Right lobe of liver (tissue), 6 donors: ENCODE data around the gene CYP46A1. TPM values are rescaled to one million over a fixed set of nuclear protein-coding genes. Genes with fewer than 3 reads are reported as not detected.

Experiments used
- ATAC-seq, 4 donors: fragments of 200-7000 bp; cut with Tn5 transposase; one replicate each; pipeline ENCODE4 v1.9.1; 2020; ENCODE audit warnings: mild to moderate bottlenecking in 4 of 4, moderate library complexity in 4 of 4
- DNase-seq, 3 donors: peaks; one replicate each; pipeline ENCODE4 v3.0.0-alpha.2; 2020
- H3K27ac ChIP-seq, 3 donors: fragments of 200-600 bp; one replicate each; pipeline ENCODE4 v1.8.0; 2022
- H3K27me3 ChIP-seq, 2 donors: fragments of 200-600 bp; one replicate each; pipeline ENCODE4 v1.8.0; 2022
- H3K36me3 ChIP-seq, 4 donors: fragments of 200-600 bp; sonication (generic) in 1 of 4; one replicate each; pipeline versions ENCODE4 v1.5.1 to v1.8.0; 2017 to 2022; ENCODE audit warnings: control low read depth in 1 of 4
- H3K4me1 ChIP-seq, 4 donors: fragments of 200-600 bp; sonication (generic) in 1 of 4; one replicate each; pipeline versions ENCODE4 v1.5.1 to v1.8.0; 2017 to 2022; ENCODE audit warnings: control low read depth in 1 of 4
- H3K4me3 ChIP-seq, 3 donors: fragments of 200-600 bp; one replicate each; pipeline ENCODE4 v1.8.0; 2022
- H3K9me3 ChIP-seq, 4 donors: fragments of 200-600 bp; sonication (generic) in 1 of 4; one replicate each; pipeline versions ENCODE4 v1.5.1 to v1.8.0; 2017 to 2022; ENCODE audit warnings: control low read depth in 1 of 4
- POLR2A ChIP-seq: fragments of 450-650 bp; IDR thresholded peaks from one replicate; pipeline ENCODE4 v1.6.1; 2017; ENCODE audit warnings: antibody characterized with exemption, mild to moderate bottlenecking
- WGBS: methylation state at CpG from one replicate; pipeline ENCODE4 v1.1.6; 2018; ENCODE audit warnings: low coverage, low lambda C conversion rate; ENCODE audit not compliant: insufficient coverage; ENCODE audit errors: missing lambda C conversion rate; 5-methylcytosine and 5-hydroxymethylcytosine counted together
- intact Hi-C, 2 donors: fragments of 100-400 bp; cut with DNase I; formaldehyde crosslinking; loops; one replicate each; pipeline versions ENCODE4 v1.11.2 to v1.14.1; 2022
- total RNA-seq, 6 experiments: library from RNA; depleted of rRNA in 2 of 6; stranded (reverse); fragments of >200 nt in 2 of 6; fragmentation: NEBNext Ultra II Directional in 3 of 6; extraction: Animal tissue kit (Norgen Biotek cat#: 25700) in 3 of 6; gene quantifications; one replicate each; pipeline versions ENCODE4 v1.1.0 to v1.2.4, GENCODE V29; 2016 to 2023
- TF ChIP-seq, protein P1 (sequence below), 4 donors: fragments of 200-600 bp in 3 of 4; fragments of 450-650 bp in 1 of 4; IDR thresholded peaks; one replicate each; pipeline versions ENCODE4 v1.5.1 to v1.8.0; 2016 to 2022; ENCODE audit warnings: antibody characterized with exemption in 4 of 4, mild to moderate bottlenecking in 2 of 4
- donor health status: DM: no; HTN: yes; CAD: no.
- donor health status: DM: no; HTN: no; CAD: no.
- donor health status: DM: no; HTN: no; CAD: no.
- donor health status: DM: no; HTN: yes; CAD: no.
- donor health status: DM: no; HTN: yes; CAD: no.

The CYP46A1 gene
- total RNA-seq, 6 experiments from 2014 or later, result 0.06 to 1.6 (median 0.42) TPM; not detected in 1

- no peaks in the 10 kb centered on the region for H3K27me3 ChIP-seq
- no peaks in the 10 kb centered on the region for H3K9me3 ChIP-seq
- ATAC-seq (no peak), DNase-seq (no peak)
- no peak for TF ChIP-seq POLR2A
- TF ChIP-seq, protein P1, sequence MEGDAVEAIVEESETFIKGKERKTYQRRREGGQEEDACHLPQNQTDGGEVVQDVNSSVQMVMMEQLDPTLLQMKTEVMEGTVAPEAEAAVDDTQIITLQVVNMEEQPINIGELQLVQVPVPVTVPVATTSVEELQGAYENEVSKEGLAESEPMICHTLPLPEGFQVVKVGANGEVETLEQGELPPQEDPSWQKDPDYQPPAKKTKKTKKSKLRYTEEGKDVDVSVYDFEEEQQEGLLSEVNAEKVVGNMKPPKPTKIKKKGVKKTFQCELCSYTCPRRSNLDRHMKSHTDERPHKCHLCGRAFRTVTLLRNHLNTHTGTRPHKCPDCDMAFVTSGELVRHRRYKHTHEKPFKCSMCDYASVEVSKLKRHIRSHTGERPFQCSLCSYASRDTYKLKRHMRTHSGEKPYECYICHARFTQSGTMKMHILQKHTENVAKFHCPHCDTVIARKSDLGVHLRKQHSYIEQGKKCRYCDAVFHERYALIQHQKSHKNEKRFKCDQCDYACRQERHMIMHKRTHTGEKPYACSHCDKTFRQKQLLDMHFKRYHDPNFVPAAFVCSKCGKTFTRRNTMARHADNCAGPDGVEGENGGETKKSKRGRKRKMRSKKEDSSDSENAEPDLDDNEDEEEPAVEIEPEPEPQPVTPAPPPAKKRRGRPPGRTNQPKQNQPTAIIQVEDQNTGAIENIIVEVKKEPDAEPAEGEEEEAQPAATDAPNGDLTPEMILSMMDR (IDR thresholded peaks at IDR 0.05), result no peak
- no peak overlapping the region for H3K27ac ChIP-seq
- no peaks in the 10 kb centered on the region for H3K36me3 ChIP-seq
- H3K4me3 ChIP-seq, result no peak overlapping the region
- H3K4me1 ChIP-seq, result no peaks in the 10 kb centered on the region
- intact Hi-C loops, result no loop called here
- WGBS, result 79% methylated on average over 7 of the region's 8 CpGs
These were observed 88.5 kb downstream of the CYP46A1 start for GRCh38 chr14:99772371-99773283.

DNA sequence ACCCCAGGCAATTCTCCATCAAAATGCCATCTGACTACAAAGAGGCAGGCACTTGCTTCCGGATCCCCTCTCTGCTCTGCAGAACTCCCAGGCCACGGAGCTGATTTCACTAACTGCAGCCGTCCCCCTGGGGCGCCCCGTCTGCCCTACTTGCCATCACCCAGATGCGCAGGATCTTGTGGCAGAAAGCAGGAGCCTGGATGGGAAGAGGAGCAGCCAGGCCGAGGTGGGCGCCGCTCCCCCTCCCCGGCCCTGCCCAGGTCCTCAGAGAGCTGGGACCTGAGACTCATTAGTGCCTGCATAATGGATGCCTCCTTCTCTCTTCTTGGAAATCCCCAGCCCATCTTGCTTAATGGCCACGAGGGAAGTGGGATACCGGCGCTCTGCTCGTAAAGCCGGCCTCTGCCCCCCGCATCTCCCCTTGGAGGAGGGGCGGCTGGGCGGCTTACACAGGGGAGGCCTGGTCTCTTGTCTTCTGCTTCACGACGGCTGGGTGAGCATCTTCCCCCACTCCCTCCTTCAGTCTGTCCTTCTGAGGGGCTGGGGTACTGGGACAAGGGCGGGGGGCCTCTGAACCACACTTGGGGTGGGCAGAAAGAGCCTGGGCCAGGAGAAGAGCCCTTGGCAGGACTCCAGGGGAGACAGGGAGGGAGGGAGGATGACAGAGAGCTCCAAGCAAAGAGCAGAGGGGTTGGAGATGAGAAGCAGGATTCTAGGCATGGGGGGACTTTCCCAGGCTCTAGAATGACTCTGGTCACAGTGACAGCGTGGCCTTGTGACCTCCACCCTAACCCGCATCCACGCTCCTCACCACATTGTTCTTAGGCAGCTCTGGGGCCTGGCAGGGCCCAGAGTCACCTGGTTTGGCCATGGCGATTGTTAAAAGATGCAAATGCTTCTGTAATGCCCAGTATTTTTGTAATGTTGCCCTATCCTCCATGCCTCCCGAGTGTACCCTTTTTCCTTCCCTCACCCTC lies 89.7 kb downstream of the CYP46A1 start:
- Histone ChIP-seq H3K4me1 (no peaks in the 10 kb centered on the region), H3K9me3 (no peaks in the 10 kb centered on the region), H3K27me3 (no peaks in the 10 kb centered on the region), H3K27ac (no peak overlapping the region), H3K36me3 (no peaks in the 10 kb centered on the region), H3K4me3 (no peak overlapping the region)
- DNase-seq, result no peak
- WGBS, result 60% methylated on average over 1 of the region's 26 CpGs
- peak in 1 of 4 donors; percentile 12 for ATAC-seq
- intact Hi-C loops, result no loop called here
- no peak for TF ChIP-seq POLR2A
- TF ChIP-seq, protein P1 (IDR thresholded peaks at IDR 0.05), result no peak

DNA sequence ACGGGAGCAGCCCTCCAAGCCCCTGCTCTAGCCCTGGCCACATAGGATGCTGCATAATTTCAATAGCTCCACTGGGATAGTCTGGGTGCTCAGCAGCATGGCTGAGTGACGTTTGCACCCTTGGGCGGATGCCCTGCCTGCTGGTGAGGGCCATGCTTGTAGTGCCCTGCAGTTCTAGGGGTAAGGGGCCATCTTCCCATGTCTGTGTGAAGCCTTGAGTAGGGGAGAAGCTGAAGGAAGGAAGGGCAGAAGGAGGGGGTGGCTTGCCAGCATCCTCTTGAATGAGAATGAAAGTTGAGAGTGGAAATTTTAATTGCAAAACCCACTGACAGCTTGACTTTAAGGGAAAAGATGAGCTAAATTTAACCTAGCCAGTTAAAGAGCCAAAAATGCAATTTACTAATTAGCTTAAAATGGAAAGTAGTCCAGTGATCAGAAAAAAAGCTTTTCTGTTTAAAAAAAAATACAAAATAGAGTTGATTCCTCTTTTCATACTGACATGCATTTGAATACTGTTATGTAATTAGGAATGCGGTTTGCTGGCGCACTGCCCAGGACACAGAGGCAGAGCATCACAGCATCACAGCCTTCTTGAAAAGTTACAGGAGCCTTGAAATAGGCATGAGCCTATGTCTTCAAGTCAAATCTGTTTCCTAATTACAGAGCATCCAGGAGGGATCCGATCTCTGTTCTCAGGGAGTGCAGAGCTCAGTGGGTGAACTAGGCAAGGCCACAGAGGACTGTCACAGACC lies 90.6 kb downstream of the CYP46A1 start:
- DNase-seq, result no peak
- WGBS, result 56% methylated on average over 5 of the region's 6 CpGs
- Histone ChIP-seq H3K27me3 (no peaks in the 10 kb centered on the region), H3K27ac (no peak overlapping the region), H3K4me1 (no peaks in the 10 kb centered on the region), H3K9me3 (no peaks in the 10 kb centered on the region), H3K4me3 (no peak overlapping the region), H3K36me3 (no peaks in the 10 kb centered on the region)
- peak in 1 of 4 donors; percentile 21 for ATAC-seq
- intact Hi-C loops, result no loop called here
- TF ChIP-seq POLR2A, result no peak
- TF ChIP-seq, protein P1 (IDR thresholded peaks at IDR 0.05), result no peak

DNA sequence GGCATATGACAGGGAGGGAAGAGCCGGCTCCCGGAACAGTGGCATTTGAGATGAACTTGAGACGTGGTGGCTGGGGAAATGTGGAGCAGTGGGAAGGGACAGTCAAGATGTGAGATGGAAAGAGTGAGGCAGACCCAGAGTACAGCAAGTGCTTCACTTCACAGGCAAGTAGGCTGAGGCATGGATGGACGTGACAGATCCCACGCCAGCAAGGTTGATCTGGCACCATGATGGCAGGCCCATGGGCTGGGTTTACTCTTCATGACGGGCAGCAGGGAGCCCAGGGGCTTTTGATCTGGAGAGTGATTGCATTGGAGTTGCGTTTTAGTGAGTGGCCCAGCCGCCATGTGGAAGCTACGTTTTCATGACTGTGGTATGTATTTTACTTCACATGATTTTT lies 91.3 kb downstream of the CYP46A1 start:
- Histone ChIP-seq H3K27ac (no peak overlapping the region), H3K9me3 (no peaks in the 10 kb centered on the region), H3K4me1 (no peaks in the 10 kb centered on the region), H3K27me3 (no peaks in the 10 kb centered on the region), H3K36me3 (no peaks in the 10 kb centered on the region), H3K4me3 (no peak overlapping the region)
- TF ChIP-seq POLR2A, result no peak
- TF ChIP-seq, protein P1 (IDR thresholded peaks at IDR 0.05), result no peak
- DNase-seq (peak in 1 of 3 donors; percentile 15), ATAC-seq (no peak)
- WGBS, result 88% methylated on average over 6 of the region's 9 CpGs
- intact Hi-C loops, result no loop called here
